Activated naive CD4-positive, alpha-beta T cell treated with anti-CD3 and anti-CD28 coated beads, Interleukin-2, amount 50 U/mL, for 72 hours (primary cell): Measurements from ENCODE around the gene PBX2. TPM values are rescaled to one million over a fixed set of nuclear protein-coding genes. Genes with fewer than 3 reads are reported as not detected.
A peak's percentile ranks its signal among the peaks of the same experiment; 100 is the strongest.

Experiments
- ATAC-seq, 2 donors: fragments of 150-1000 bp; cut with Tn5 transposase; 2 replicates each; pipeline ENCODE4 v1.10.0; 2021; ENCODE audit warnings: mild to moderate bottlenecking in 2 of 2, moderate library complexity in 2 of 2
- DNase-seq, 2 donors: peaks; one replicate each; pipeline ENCODE4 v3.0.0; 2021 to 2022; ENCODE audit warnings: low spot score in 2 of 2
- H3K27ac Mint-ChIP-seq, 2 donors: one replicate each; pipeline ENCODE4 v1.8.0; 2022; ENCODE audit warnings: mild to moderate bottlenecking in 2 of 2, mixed read lengths in 2 of 2
- H3K36me3 Mint-ChIP-seq, 2 donors: one replicate each; pipeline ENCODE4 v1.8.0; 2022; ENCODE audit warnings: mixed read lengths in 2 of 2
- H3K9me3 Mint-ChIP-seq, 2 donors: one replicate each; pipeline ENCODE4 v1.8.0; 2022; ENCODE audit warnings: mixed read lengths in 2 of 2
- total RNA-seq, 2 donors: library from RNA; stranded (reverse); gene quantifications; one replicate each; pipeline ENCODE4 v1.2.3, GENCODE V29; 2022

PBX2 gene
- total RNA-seq, 2 donors from 2014 or later, result 65.4 to 88.7 TPM

- H3K9me3 Mint-ChIP-seq, result no peaks in the 10 kb centered on the region
- DNase-seq (no peak), ATAC-seq (no peak)
- peaks cover 26 to 42% of the 10 kb centered on the region in 2 donors for H3K36me3 Mint-ChIP-seq
- H3K27ac Mint-ChIP-seq, result peak overlapping the region; percentile 57 to 93
These were observed 8.0 kb downstream of the PBX2 start for GRCh38 chr6:32181915-32182529.

- Mint-ChIP-seq H3K27ac (peak overlapping the region; percentile 92 to 93), H3K36me3 (peaks cover 18 to 34% of the 10 kb centered on the region in 2 donors), H3K9me3 (no peaks in the 10 kb centered on the region)
- ATAC-seq (no peak), DNase-seq (no peak)
These were observed 8.8 kb downstream of the PBX2 start for GRCh38 chr6:32181148-32181702.

- no peaks in the 10 kb centered on the region for H3K9me3 Mint-ChIP-seq
- H3K36me3 Mint-ChIP-seq, result peaks cover 18 to 26% of the 10 kb centered on the region in 2 donors
- DNase-seq, result peak in 1 of 2 donors; percentile 52
- ATAC-seq, result no peak
- peak overlapping the region; percentile 31 to 93 for H3K27ac Mint-ChIP-seq
These were observed 10.1 kb downstream of the PBX2 start for GRCh38 chr6:32179766-32180405.

- peak overlapping the region; percentile 93 to 97 for H3K27ac Mint-ChIP-seq
- no peak for DNase-seq
- no peaks in the 10 kb centered on the region for H3K9me3 Mint-ChIP-seq
- ATAC-seq, result peak in 1 of 2 donors; percentile 2
- H3K36me3 Mint-ChIP-seq, result peaks cover 18 to 26% of the 10 kb centered on the region in 2 donors
These were observed 11.2 kb downstream of the PBX2 start for GRCh38 chr6:32178547-32179440.

- H3K27ac Mint-ChIP-seq, result peak within 1 kb of the TSS; percentile 93 to 97
- ATAC-seq (peak; percentile 87), DNase-seq (peak; percentile 90 to 93)
- peaks cover 18 to 26% of the 10 kb centered on the region in 2 donors for H3K36me3 Mint-ChIP-seq
- H3K9me3 Mint-ChIP-seq, result no peaks in the 10 kb centered on the region
These were observed 12.0 kb downstream of the PBX2 start, which contains the start of gene RNF5 for GRCh38 chr6:32177788-32178546. TSS of gene RNF5 (plus strand) at chr6:32178405. CDS start at chr6:32178512, 107 bp downstream.

- H3K27ac Mint-ChIP-seq, result peak overlapping the region; percentile 93 to 97
- DNase-seq (peak in 1 of 2 donors; percentile 39), ATAC-seq (peak in 1 of 2 donors; percentile 12)
- H3K36me3 Mint-ChIP-seq, result peaks cover 18 to 26% of the 10 kb centered on the region in 2 donors
- no peaks in the 10 kb centered on the region for H3K9me3 Mint-ChIP-seq
These were observed 12.7 kb downstream of the PBX2 start for GRCh38 chr6:32177183-32177787.

- Mint-ChIP-seq H3K9me3 (no peaks in the 10 kb centered on the region), H3K27ac (peak overlapping the region; percentile 93 to 97), H3K36me3 (peaks cover 18 to 26% of the 10 kb centered on the region in 2 donors)
- ATAC-seq (no peak), DNase-seq (no peak)
These were observed 13.4 kb downstream of the PBX2 start for GRCh38 chr6:32176476-32177182.

- DNase-seq (peak; percentile 96), ATAC-seq (peak; percentile 57 to 63)
- peak within 1 kb of the TSS; percentile 93 to 97 for H3K27ac Mint-ChIP-seq
- no peaks in the 10 kb centered on the region for H3K9me3 Mint-ChIP-seq
- H3K36me3 Mint-ChIP-seq, result peaks cover 18 to 24% of the 10 kb centered on the region in 2 donors
These were observed 14.1 kb downstream of the PBX2 start, which contains the start of gene AGPAT1 for GRCh38 chr6:32175711-32176475. TSS of gene AGPAT1 (minus strand) at chr6:32176084. CDS start at chr6:32171496, 4,588 bp downstream.

GRCh38 chr6:32175322-32175710, 14.7 kb downstream of the PBX2 start:
- ATAC-seq (no peak), DNase-seq (no peak)
- no peaks in the 10 kb centered on the region for H3K9me3 Mint-ChIP-seq
- H3K36me3 Mint-ChIP-seq, result peaks cover 15 to 18% of the 10 kb centered on the region in 2 donors
- peak overlapping the region; percentile 90 to 93 for H3K27ac Mint-ChIP-seq

- ATAC-seq, result no peak
These were observed 15.6 kb downstream of the PBX2 start for GRCh38 chr6:32174416-32174815.

GRCh38 chr6:32173051-32173727, 16.8 kb downstream of the PBX2 start:
- DNase-seq (no peak), ATAC-seq (no peak)
- H3K9me3 Mint-ChIP-seq, result no peaks in the 10 kb centered on the region
- H3K36me3 Mint-ChIP-seq, result peaks cover 0 to 10% of the 10 kb centered on the region in 2 donors
- peak overlapping the region; percentile 24 to 45 for H3K27ac Mint-ChIP-seq

More at GRCh38 chr6:32174416-32174815, 15.6 kb downstream of the PBX2 start:
- Mint-ChIP-seq H3K36me3 (peaks cover 12 to 19% of the 10 kb centered on the region in 2 donors), H3K9me3 (no peaks in the 10 kb centered on the region), H3K27ac (peak overlapping the region in 1 of 2 donors; percentile 45)
- no peak for DNase-seq

- Mint-ChIP-seq H3K27ac (peak overlapping the region; percentile 29 to 78), H3K9me3 (no peaks in the 10 kb centered on the region), H3K36me3 (peaks cover 0 to 10% of the 10 kb centered on the region in 2 donors)
- ATAC-seq, result no peak
- no peak for DNase-seq
These were observed 18.8 kb downstream of the PBX2 start for GRCh38 chr6:32171234-32171633.

- Mint-ChIP-seq H3K9me3 (no peaks in the 10 kb centered on the region), H3K27ac (peak overlapping the region in 1 of 2 donors; percentile 78), H3K36me3 (peaks cover 0 to 10% of the 10 kb centered on the region in 2 donors)
- ATAC-seq, result no peak
- DNase-seq, result no peak
These were observed 19.7 kb downstream of the PBX2 start for GRCh38 chr6:32170294-32170693.
